Measurements from ENCODE around the gene ARHGEF28.

The ARHGEF28 gene

DNA sequence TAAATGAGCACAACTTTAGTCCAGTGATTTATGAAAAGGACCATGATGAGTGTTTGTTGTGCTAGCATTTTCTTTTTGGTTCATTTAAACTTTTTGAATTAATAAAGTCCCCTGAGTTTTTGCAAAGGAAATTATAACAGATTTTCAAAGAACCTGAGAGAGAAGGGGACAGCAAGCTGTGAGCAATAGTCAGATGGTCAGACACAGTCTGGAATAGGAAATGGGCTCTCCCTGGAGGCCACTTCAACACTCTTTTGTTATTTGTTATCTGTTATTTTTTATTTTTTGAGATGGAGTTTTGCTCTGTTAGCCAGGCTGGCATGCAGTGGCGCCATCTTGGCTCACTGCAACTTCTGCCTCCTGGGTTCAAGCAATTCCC lies 171.1 kb downstream of the ARHGEF28 start:
- no peak overlapping the region for H3K4me2 ChIP-seq (ENCODE audit: insufficient read depth, low read length)
- TF ChIP-seq, protein P1, sequence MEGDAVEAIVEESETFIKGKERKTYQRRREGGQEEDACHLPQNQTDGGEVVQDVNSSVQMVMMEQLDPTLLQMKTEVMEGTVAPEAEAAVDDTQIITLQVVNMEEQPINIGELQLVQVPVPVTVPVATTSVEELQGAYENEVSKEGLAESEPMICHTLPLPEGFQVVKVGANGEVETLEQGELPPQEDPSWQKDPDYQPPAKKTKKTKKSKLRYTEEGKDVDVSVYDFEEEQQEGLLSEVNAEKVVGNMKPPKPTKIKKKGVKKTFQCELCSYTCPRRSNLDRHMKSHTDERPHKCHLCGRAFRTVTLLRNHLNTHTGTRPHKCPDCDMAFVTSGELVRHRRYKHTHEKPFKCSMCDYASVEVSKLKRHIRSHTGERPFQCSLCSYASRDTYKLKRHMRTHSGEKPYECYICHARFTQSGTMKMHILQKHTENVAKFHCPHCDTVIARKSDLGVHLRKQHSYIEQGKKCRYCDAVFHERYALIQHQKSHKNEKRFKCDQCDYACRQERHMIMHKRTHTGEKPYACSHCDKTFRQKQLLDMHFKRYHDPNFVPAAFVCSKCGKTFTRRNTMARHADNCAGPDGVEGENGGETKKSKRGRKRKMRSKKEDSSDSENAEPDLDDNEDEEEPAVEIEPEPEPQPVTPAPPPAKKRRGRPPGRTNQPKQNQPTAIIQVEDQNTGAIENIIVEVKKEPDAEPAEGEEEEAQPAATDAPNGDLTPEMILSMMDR (IDR thresholded peaks at IDR 0.05; ENCODE audit: borderline replicate concordance, extremely low read depth, low read length, poor library complexity, severe bottlenecking): no peak
- no peak for TF ChIP-seq EZH2 (IDR thresholded peaks at IDR 0.05; ENCODE audit: borderline replicate concordance, low read depth, low read length, severe bottlenecking)
- H3K4me1 ChIP-seq (ENCODE audit: insufficient read depth, low read length): no peaks in the 10 kb centered on the region
- H3K4me3 ChIP-seq (ENCODE audit: low read depth in 1 of 2, low read length in 2 of 2): no peak overlapping the region
- H3K79me2 ChIP-seq (ENCODE audit: insufficient read depth, low read length): no peaks in the 10 kb centered on the region
- H3K36me3 ChIP-seq (ENCODE audit: insufficient read depth, low read length): no peaks in the 10 kb centered on the region
- DNase-seq (no peak), ATAC-seq (ENCODE audit: insufficient read depth, low read depth) (no peak)
- peaks cover 6% of the 10 kb centered on the region for H3K27me3 ChIP-seq (ENCODE audit: insufficient read depth, low read length, poor library complexity)
- H4K20me1 ChIP-seq (ENCODE audit: insufficient read depth, low read length): no peaks in the 10 kb centered on the region
- H2AFZ ChIP-seq (ENCODE audit: low read depth, low read length): no peak overlapping the region
- H3K9me3 ChIP-seq (ENCODE audit: insufficient read depth, low read length, severe bottlenecking): no peaks in the 10 kb centered on the region
- no peak overlapping the region for H3K9ac ChIP-seq (ENCODE audit: low read depth, low read length)
- no peak overlapping the region for H3K27ac ChIP-seq (ENCODE audit: low read length)

DNA sequence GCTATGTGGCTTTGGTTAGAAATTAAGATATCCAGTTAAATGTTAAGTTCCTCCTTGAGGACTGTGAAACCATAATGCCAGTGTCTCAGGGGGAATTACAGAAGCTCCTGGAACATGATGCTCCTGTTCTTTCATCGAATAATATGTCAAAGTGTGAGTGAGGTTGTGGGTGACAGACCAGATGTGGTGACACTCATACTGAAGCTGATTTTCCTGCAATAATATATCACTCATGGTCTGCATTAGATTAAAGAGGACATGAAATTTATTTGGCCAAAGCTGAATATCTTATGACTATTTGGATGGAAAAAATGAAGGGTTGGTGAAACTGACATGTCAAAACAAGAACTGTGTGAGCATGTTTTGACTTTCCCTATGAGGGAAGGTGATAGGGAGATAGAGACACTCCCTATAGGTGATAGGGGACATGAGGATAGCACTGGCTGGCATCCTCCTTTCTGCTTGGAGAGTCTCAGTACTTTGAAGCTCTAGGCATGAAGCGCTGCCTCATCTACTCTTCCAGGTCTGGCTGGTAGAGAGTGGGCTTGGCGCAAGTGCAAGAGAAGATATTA lies 173.5 kb downstream of the ARHGEF28 start:
- H3K4me1 ChIP-seq (ENCODE audit: insufficient read depth, low read length): no peaks in the 10 kb centered on the region
- no peaks in the 10 kb centered on the region for H4K20me1 ChIP-seq (ENCODE audit: insufficient read depth, low read length)
- H3K36me3 ChIP-seq (ENCODE audit: insufficient read depth, low read length): no peaks in the 10 kb centered on the region
- no peak overlapping the region for H3K4me3 ChIP-seq (ENCODE audit: low read depth in 1 of 2, low read length in 2 of 2)
- H3K9me3 ChIP-seq (ENCODE audit: insufficient read depth, low read length, severe bottlenecking): no peaks in the 10 kb centered on the region
- peaks cover 6% of the 10 kb centered on the region for H3K27me3 ChIP-seq (ENCODE audit: insufficient read depth, low read length, poor library complexity)
- no peaks in the 10 kb centered on the region for H3K79me2 ChIP-seq (ENCODE audit: insufficient read depth, low read length)
- H3K4me2 ChIP-seq (ENCODE audit: insufficient read depth, low read length): no peak overlapping the region
- no peak overlapping the region for H2AFZ ChIP-seq (ENCODE audit: low read depth, low read length)
- DNase-seq (no peak), ATAC-seq (ENCODE audit: insufficient read depth, low read depth) (no peak)
- TF ChIP-seq, protein P1 (IDR thresholded peaks at IDR 0.05; ENCODE audit: borderline replicate concordance, extremely low read depth, low read length, poor library complexity, severe bottlenecking): no peak
- no peak for TF ChIP-seq EZH2 (IDR thresholded peaks at IDR 0.05; ENCODE audit: borderline replicate concordance, low read depth, low read length, severe bottlenecking)
- H3K27ac ChIP-seq (ENCODE audit: low read length): no peak overlapping the region
- no peak overlapping the region for H3K9ac ChIP-seq (ENCODE audit: low read depth, low read length)

DNA sequence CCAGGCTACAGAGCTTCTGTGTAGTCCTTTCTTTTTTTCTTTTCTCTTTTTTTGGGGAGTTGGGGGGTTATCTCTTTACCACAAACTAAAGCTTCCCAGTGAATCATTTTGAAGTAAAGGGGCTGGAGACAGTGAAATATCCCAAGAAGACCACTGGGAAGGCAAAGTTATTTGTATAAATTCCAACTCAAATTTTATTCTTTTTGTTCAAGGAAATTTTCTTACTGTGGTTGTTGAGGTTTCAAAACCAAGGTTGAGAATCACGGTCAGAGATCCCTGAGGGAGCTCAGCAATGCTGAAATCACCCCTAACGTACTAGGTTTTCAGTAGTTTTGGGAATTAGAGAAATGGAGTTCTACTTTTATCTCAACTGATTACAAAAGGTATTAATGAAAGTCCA lies 175.7 kb downstream of the ARHGEF28 start:
- Histone ChIP-seq H2AFZ (ENCODE audit: low read depth, low read length) (no peak overlapping the region), H3K27me3 (ENCODE audit: insufficient read depth, low read length, poor library complexity) (no peaks in the 10 kb centered on the region), H3K27ac (ENCODE audit: low read length) (no peak overlapping the region), H3K4me1 (ENCODE audit: insufficient read depth, low read length) (no peaks in the 10 kb centered on the region), H4K20me1 (ENCODE audit: insufficient read depth, low read length) (no peaks in the 10 kb centered on the region), H3K79me2 (ENCODE audit: insufficient read depth, low read length) (no peaks in the 10 kb centered on the region), H3K9me3 (ENCODE audit: insufficient read depth, low read length, severe bottlenecking) (no peaks in the 10 kb centered on the region), H3K4me2 (ENCODE audit: insufficient read depth, low read length) (no peak overlapping the region), H3K36me3 (ENCODE audit: insufficient read depth, low read length) (no peaks in the 10 kb centered on the region), H3K4me3 (ENCODE audit: low read depth in 1 of 2, low read length in 2 of 2) (no peak overlapping the region), H3K9ac (ENCODE audit: low read depth, low read length) (no peak overlapping the region)
- ATAC-seq (ENCODE audit: insufficient read depth, low read depth): no peak
- no peak for TF ChIP-seq EZH2 (IDR thresholded peaks at IDR 0.05; ENCODE audit: borderline replicate concordance, low read depth, low read length, severe bottlenecking)
- TF ChIP-seq, protein P1 (IDR thresholded peaks at IDR 0.05; ENCODE audit: borderline replicate concordance, extremely low read depth, low read length, poor library complexity, severe bottlenecking): no peak
- DNase-seq: no peak

DNA sequence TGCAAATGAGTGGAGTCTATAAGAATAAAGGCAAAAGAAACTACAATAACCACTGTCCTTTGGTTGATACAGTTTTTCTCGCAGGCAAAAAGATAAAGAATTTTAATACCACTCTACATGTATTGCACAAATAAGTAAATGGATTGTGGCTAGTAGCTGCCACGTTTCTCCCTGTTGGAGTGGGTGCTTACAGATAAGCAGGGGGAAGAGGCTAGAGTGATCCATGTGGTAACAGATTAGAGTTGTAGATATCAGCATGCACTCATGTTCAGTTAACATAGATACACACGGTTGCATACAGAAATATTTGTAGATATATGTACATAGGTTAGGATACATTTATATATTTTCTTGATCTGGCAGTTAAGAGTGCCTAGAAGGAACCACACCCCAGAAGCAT lies 179.5 kb downstream of the ARHGEF28 start:
- no peak overlapping the region for H3K27ac ChIP-seq (ENCODE audit: low read length)
- H3K9me3 ChIP-seq (ENCODE audit: insufficient read depth, low read length, severe bottlenecking): no peaks in the 10 kb centered on the region
- no peak for DNase-seq
- no peaks in the 10 kb centered on the region for H3K27me3 ChIP-seq (ENCODE audit: insufficient read depth, low read length, poor library complexity)
- no peak for ATAC-seq (ENCODE audit: insufficient read depth, low read depth)
- no peak overlapping the region for H3K4me2 ChIP-seq (ENCODE audit: insufficient read depth, low read length)
- no peak overlapping the region for H2AFZ ChIP-seq (ENCODE audit: low read depth, low read length)
- H3K4me3 ChIP-seq (ENCODE audit: low read depth in 1 of 2, low read length in 2 of 2): no peak overlapping the region
- no peak overlapping the region for H3K9ac ChIP-seq (ENCODE audit: low read depth, low read length)
- H3K4me1 ChIP-seq (ENCODE audit: insufficient read depth, low read length): no peaks in the 10 kb centered on the region
- TF ChIP-seq, protein P1 (IDR thresholded peaks at IDR 0.05; ENCODE audit: borderline replicate concordance, extremely low read depth, low read length, poor library complexity, severe bottlenecking): no peak
- TF ChIP-seq EZH2 (IDR thresholded peaks at IDR 0.05; ENCODE audit: borderline replicate concordance, low read depth, low read length, severe bottlenecking): no peak
- H4K20me1 ChIP-seq (ENCODE audit: insufficient read depth, low read length): no peaks in the 10 kb centered on the region
- H3K36me3 ChIP-seq (ENCODE audit: insufficient read depth, low read length): no peaks in the 10 kb centered on the region
- no peaks in the 10 kb centered on the region for H3K79me2 ChIP-seq (ENCODE audit: insufficient read depth, low read length)

All from DND-41 (cell line).